ENCODE results near the gene CREB5.

- TF ChIP-seq CTCF (IDR thresholded peaks at IDR 0.05; ENCODE audit: extremely low read depth in 1 of 2, insufficient read depth in 1 of 2, low read depth in 1 of 2, low read length in 2 of 2) (no peak), POLR2A (IDR thresholded peaks at IDR 0.05; ENCODE audit: low read depth, low read length) (no peak), MYC (IDR thresholded peaks at IDR 0.05; ENCODE audit: low read depth, low read length) (no peak)
Observed at GRCh38 chr7:28872226-28872625, 459.9 kb downstream of the CREB5 start.

Measured in endothelial cell of umbilical vein (primary cell).